DMS79 (cell line): ENCODE measurements around the gene UROS.

Source experiments
- DNase-seq: peaks from one replicate; lab custom pipeline; 2025; lab: John Stamatoyannopoulos, UW

Gene UROS

DNA sequence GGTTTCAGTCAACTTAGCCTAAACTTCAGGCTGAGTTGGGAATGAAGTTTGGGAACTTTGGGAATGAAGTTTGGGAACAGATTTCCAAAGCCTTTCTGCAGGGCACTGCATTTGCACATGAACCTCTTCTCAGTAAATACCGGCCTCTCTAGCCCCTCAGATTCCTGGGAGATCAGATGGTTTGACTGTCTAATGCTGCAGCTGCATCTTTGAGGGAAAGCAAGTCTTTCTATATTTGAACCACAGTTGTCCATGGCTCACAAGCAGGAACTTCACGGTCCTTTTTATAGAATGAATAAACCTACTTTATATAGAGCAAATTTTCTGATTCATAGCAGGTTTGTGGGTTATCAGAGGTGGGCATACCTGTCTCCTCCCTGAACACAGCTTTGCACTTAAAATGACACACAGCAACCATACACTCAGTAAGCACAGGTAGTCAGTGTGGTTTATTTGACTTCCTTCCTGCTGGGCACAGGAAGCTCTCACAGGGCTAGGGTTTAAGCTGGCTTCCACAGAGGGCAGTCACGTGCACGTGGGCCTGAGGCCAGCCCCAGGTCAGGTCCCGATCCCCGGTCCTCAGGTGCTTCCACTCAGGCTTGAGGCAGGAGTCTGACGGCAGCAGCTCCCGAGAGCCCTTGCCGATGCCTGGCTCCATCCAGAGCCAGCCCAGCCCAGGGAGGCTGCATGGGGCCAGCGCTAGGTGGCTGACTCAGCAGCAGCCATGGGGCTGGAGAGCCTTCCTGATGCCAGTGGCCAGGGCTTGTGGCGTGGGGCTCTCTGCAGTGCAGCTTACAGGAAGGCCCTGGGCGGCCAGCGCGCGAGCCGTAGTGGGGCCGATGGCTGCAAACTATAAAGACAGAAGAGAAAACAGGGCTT, 34.7 kb downstream of the UROS start:
- DNase-seq, result no peak

DNA sequence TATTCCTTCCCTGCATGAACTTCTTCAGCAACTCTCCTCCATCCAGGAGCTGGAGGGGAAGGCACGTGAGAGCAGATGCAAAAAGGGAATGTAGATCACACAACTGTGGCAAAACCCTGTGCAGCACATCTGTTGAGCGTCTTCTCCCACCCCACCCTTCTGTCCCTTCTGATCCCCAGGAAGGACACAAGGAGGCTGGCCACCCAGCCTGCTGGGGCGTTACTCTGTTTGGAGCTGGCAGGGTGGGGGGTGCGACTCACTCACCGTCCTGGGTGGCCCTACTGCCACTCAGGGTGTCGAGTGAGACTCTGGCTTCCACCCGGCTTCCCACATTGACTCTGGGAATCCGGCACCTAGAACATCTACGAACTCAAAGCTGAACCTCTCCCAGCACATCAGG, 37.3 kb downstream of the UROS start:
- no peak for DNase-seq

DNA sequence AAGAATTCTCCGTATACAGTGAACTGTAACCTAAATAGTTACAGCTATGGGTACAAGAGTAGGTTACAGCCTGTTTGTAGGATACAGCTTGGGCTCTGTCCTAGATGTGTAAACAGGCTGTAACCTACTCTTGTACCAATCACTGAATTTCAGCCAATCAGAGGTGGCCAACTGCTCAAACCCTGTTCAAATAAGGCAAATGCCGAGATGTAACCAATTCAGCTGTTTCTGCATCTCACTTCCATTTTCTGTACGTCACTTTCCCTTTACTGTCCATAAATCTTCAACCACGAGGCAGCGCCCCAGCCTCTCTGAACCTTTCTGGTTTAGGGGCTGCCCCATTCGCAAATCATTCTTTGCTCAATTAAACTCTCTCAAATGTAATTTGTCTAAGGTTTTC, 39.1 kb downstream of the UROS start:
- DNase-seq, result no peak

DNA sequence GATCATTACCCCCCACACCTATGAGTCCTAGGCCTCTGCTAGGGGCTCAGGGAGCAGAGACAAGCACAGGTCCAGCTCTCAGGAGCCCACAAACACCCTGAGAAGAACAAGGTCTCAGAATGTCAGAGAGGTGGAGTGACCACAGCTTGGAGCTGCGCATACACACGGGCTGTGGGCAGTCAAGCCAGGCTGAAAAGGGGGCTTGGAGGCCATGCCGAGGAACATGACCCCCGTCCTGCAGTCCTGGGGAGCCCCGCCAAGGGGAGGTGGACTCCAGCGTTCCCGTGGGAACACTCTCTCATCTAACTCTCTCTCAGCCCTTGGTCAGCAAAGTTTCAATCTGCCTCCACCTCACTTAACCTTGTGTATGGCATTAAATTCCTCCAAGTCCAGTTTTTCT, 39.6 kb downstream of the UROS start:
- no peak for DNase-seq

DNA sequence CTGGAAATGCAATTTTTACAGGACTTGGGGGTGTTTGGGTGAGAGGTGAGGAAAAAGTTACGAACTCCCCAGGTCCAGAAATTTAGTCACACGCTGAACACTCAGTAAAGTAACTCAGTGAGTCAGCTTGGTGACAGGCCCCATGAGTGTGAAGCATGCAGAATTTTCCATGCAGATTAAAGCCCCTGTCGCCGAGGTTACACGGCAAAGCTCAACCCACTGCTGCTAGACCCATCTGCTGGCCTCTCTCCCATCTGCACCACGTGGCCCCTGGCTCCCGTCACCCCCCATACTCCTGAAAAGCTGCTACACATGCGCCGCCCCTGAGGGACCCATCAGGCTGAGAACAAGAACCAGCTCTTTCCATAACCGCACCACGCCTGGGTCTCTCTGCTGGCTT, 40.4 kb downstream of the UROS start:
- no peak for DNase-seq

DNA sequence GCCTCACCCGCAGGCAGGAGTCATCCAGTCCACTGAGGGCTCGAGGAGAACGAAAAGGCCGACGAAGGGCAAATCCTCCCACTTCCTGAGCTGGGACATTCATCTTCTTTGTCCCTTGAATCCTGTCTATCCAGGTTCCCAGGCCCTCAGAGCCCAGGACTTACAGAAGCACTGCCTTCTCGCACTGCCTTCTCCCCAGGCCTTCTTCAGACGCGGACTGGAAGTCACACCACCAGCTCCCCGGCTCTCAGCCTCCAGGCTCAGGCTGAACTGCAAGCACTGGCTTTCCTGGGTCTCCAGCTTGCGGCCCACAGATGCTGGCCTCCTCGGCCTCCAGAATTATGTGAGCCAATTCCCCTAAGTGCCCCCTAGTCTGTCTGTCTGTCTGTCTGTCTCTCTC, 41.0 kb downstream of the UROS start:
- no peak for DNase-seq

DNA sequence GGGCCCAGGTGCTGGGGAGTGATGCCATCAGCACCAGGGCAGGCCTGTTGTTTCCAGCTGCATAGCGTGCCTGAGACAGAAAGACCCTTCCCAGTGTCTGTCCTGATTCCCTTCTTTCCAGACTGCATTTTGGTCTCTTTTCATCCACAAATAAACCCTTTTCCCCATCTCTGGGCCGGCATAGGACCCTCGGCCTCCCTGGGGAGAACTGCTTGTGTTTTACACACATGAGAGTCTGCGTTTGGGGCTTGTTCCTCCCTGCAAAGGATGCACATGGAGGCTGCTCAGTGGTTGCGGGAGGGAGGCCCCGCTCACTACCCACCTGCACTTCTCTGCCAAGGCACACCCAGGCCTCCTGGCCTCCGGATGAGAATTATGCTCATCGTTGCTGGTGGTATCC, 41.7 kb downstream of the UROS start:
- no peak for DNase-seq

DNA sequence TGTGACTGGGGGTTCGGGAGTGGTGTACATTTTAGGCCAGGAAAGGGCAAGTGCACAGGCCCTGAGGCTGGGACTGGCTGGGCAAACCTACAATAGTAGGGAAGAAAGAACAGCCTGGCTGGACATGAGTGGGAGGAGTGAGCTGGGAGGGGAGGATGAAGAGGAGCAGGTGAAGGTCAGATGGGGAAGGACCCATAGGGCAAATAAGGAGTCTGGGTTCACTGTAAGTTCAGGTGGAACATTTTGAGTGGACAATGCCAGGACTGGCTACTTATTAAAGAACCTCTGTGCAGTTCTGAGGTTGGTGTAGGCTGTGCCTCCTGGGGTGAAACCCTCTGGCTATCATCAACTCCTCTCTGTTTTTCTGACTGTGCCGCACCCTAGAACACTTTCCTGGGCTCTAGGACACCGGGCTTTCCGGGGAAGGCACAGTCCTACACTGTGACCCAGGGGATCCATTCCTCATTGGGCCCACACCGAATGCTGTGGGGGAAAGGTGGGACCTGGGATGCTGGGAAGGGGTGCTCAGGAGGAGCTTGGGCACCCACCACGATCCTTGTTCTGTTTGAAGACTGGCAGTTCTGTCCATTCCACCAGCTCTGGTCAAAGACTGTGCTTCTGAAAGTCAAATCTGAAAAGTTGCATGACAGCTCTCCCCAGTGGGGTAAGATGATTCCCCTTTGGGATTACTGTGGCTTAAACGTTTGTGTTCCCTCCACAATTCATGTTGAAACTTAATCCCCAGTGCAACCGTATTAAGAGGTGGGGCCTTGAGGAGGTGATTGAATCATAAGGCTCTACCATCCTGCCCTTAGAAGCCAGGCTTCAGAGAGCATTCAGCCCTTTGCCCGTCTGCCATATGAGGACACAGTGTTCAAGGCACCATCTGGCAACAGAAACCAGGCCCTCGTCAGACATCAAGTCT, 43.4 kb downstream of the UROS start:
- no peak for DNase-seq

DNA sequence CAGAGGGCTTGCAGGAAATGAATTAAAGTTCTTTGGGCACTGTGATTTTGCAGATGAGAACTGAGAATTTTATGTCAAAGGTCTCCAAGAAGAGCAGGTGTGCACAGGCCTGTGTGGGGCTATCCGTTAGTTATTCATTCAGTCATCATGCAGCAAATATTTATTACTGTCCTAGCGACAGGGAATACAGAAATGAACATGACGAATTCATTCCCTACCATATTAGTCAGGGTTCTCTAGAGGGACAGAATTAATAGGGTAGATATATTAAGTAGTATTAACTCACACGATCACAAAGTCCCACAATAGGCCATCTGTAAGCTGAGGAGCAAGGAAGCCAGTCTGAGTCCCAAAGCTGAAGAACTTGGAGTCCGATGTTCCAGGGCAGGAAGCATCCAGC, 44.5 kb downstream of the UROS start:
- DNase-seq, result no peak

DNA sequence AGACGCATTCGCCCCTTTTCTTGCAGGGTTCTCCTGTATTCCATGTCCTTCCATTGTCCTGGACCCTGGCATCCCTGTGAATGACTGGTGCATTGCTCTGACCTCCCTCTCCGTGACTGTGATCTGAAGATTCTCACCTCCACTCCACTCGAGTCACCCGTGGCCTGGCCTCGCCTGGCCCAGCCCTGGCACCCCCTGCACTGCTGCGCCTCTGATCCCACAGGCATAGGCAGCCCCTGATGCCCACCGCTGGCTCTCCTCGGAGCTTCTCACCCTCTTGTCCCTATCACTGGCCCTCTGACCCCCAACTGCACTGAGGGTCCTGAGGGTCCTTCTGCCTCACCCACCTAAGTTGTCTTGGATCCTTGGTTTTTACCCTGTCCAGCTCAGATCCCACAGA, 45.3 kb downstream of the UROS start:
- DNase-seq, result no peak

DNA sequence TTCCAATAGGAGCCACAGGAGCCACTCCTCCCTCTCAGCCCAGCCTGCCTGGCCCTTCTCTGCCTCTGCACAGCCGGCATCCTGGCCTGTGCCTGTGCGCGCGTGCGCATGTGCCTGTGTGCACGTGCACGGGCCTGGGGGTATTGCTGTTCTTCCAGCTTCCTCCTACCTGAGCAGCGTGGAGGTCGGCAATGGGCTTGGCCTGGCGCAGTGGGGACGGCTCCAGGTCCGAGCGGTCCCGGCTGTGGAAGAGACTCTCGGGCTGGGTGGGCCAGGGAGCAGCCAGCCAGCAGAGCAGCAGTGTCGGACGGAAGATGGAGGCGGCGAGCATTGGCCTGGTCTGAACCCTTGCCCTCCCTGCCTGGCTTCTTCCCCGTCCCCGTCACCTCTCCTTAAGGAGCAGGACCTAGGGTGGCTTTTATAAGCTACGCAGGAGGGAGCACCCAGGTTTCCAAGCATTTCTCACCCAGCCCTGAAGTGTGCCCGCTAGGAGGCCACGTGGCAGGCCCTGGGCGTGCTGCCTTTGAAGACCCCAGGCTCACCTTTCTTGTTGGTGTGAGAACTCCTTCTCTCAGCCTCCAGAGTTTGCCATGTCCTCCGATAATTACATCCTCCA, 47.5 kb downstream of the UROS start, which contains the start of gene MMP21:
TSS of gene MMP21 (minus strand) at position 331 of the 616 bp plus-strand sequence. CDS start at position 331, 0 bp downstream.
- no peak for DNase-seq

DNA sequence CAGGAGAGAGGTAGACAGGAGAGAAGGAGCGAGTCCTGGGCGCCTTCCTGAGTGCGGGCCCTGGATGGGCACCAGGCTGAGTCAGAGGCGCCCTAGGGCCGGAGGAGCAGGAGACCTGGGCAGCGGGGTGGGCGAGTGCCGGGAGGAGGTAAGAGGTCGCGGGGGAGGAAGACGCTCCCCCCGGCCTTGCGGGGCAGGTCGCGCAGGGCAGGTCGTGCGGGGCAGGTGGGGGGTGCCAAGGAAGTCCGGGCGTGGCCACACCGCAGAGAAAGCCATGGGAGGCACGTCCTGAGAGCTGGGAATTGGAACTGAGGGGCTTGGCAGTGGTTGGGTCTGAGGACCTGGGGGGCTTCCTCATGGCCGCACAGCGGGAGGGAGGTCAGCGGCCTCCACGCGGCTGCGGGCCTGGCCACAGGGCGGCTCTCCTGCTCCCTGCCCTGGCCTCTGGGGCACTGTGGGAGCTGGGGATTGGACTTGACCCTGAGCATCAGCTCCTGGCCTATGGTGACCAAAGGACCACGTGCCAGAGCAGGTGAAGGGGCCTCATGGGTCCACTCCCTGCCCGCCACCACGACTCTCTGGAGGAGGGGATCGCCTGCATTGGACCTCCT, 48.4 kb downstream of the UROS start:
- no peak for DNase-seq

DNA sequence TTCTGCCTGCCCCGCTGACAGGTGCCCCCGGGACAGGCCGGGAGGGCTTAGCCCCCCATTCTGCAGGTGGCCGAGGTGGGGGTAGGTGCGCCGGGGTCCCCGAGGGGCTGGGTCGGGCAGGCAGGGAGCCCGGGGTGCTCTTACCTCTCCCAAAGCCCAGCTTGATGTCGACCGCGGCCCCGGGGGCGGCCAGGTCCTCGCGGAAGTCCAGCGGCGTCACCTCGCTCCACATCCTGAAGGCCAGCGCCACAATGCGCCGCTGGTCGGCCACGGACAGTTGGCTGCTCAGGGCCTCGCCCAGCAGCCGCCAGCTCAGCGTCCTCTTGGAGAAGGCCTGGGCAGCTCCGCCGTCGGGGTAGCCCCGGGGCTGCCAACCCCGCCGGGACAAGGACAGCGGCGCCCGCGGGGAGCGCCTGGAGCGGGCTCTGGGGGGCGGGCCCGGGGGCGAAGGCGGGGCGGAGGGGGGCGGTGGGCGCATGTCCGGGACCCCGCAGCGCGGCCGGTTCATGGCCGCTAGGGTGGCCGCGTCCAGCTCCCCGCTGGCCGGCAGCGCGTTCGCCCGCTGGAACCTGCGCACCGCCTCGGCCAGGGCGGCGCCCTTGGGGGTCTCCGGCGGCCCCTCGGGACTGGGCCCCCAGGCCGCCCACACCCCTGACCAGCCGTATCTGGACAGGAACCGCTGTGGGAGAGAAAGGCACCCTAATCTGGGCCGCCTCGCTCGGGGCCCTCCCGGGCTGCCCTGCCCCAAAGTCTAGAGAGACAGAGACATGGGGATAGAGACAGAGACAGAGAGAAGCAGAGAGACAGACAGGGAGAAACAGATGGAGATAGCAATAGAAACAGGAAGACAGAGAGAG, 49.1 kb downstream of the UROS start:
- no peak for DNase-seq

DNA sequence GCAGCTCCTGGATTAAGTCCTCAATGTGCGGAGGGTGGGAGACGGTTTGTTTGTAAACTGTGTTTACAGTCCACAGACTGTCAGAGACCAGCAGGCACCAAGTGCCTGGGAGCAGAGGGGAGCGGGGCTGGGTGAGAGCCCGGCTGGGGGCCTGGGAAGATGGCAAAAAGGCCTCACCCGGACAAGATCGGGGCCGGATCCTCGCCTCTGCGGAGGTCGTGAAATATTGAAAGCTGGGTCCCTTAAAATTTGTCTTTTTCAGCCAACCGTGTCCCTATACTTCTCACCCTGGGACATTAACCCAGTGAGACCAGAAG, 50.2 kb downstream of the UROS start:
- no peak for DNase-seq

DNA sequence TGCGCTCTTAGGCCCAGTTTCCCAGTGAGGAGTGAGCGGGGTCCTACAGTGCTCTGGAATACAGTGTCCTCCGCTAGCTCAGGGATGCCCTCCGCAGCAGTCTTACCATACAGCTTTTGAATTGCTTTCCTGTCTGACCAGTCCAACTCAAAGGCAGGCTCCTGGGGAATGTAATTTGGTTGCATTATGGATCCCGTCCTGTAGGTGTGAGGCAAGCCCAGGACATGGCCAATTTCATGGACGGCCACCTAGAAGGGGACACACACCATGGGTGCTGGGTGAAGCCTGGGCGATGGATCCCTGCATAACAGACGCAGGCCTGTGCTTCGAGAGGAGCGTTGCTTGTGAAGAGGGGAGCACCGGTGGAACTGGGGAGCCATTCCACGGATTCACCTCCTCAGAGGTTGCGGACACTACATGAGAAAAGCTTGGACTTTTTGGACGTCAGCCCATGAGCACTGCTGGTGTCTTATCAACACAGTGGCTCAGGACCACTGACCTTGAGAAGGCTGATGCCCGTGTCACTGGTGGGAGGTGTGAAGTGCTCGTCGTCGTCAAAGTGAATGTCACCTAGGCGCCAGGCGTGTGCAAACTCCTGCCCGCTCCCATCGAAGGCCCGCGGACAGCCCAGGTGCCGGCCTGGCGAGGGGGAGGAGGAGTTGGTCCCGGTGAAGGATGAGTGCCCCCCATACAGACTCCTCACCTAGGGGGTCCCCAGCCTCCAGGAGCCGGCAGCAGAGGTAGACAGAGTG, 50.8 kb downstream of the UROS start:
- no peak for DNase-seq

DNA sequence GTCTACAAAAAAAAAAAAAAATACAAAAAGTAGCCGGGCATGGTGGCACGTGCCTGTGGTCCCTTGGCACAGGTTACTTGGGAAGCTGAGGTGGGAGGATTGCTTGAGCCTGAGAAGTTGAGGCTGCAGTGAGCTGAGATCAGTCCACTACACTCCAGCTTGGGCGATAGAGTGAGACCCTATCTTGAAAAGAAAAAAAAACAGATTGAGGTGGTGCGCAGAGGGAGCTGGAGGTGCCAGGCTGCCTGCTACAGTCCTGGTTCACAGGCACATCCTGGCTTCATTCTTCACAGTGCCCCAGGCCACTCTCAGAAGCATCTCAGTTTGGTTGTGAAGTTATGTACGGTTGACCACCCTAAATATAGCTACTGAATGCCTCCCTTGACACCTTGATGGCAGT, 52.2 kb downstream of the UROS start:
- DNase-seq, result no peak

DNA sequence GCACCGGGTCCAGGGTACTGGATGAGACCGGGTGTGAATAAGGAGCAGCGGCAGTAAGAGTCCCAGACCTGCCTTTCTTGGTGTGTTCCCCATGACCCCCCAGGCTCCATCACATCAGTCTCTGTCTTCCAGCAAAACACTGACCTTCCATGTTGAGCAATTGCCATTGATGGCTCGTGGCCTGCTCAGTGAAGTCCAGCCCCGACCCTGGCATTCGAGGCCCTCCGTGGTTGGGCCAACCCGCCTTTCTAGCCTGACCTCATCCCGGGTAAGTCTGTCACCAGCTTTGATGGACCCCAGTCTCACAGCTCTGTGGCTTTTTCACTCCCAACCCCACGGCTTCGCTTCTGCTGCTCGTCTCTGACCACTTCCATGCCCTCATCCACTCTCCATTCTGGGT, 53.9 kb downstream of the UROS start:
- DNase-seq, result no peak

DNA sequence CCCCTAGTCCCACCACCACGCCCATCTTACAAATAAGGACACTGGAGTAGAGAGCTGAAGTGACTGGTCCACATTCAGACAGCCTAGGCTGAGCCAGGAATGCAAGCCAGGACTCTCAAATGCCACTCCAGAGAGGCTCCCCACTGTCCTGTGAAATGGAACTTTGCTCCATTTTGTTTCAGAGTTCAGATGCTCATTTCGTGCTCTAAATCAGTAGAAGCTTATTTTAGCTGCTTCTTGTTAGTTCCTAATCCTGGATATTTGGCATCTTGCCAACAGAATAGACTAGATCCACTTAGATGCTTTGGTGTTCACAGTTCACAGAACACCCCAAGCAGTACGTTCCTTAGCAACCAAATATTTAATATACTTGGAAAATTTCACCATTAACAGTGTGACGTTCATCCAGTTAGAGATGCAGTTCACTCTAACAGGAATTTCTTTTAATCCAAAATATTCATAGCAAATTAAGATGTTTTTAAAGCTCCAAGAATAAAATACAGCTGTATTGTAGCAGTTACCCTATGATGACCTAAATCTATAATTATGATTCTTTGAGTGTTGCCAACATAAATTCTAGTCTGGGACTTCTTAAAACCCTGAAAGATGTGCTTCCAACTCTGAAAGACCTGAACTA, 54.7 kb downstream of the UROS start:
- peak; percentile 28 for DNase-seq

DNA sequence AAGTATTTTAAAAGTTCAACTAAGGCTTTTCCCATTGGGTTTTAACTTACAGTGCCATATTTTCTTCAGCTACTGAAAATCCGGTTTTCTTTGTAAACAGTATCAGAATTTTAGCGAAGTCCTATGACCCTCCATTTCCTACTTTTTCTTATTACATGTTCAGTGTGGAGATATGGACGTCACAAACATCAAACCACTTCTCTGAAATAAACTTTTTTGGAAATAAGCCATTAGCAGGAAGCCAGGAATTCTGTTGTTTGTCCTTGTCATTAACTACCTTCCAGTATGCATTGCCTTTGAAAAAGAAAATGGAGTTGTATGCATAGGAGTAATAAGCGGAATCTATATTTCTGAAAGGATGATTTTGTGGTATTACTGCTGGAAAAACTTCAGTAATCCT, 56.5 kb downstream of the UROS start:
- DNase-seq, result no peak

DNA sequence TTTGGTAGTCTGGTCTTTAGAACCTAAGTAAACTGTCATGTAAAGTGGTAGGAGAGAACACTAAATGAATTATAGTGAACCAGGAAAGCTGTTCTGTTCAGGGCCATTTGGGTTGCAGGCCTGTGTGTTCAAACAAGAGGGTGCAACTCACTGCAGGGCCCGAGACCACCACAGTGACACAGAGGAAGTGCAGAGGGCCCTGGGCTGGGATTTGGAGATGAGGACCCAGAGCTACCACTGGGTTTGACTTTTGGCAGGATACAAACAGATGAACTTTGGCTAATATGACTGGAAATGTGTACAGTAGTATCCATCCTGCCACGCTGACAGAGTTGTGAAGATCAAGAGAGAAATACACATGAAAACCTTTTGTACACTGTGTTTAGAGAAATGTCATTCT, 57.2 kb downstream of the UROS start:
- no peak for DNase-seq
